CD4-positive, alpha-beta memory T cell (primary cell): Measurements from ENCODE around the gene AQP5. TPM values are rescaled to one million over a fixed set of nuclear protein-coding genes. Genes with fewer than 3 reads are reported as not detected.

ENCODE experiments used
- CTCF ChIA-PET: fragments of 350-600 bp; sonication (Branson Sonifier 250); formaldehyde crosslinking; loops from one replicate; lab custom pipeline; 2021; ENCODE audit warnings: inconsistent platforms; ENCODE audit not compliant: partially characterized antibody; lab: Charles Lee
- POLR2A ChIA-PET: fragments of 350-600 bp; sonication (Branson Sonifier 250); formaldehyde crosslinking; loops from one replicate; lab custom pipeline; 2021; ENCODE audit not compliant: partially characterized antibody; lab: Charles Lee
- DNase-seq, 5 donors: peaks; one replicate each; pipeline versions ENCODE4 v3.0.0 to v3.0.0-alpha.2; 2020 to 2022; ENCODE audit warnings: mixed read lengths in 1 of 5
- H3K27ac ChIP-seq: one replicate; pipeline ENCODE4 v1.7.0; 2013; ENCODE audit warnings: low read depth, low read length
- H3K27me3 ChIP-seq: 2 replicates; pipeline ENCODE4 v1.7.0; 2013; ENCODE audit warnings: mild to moderate bottlenecking, low read length, moderate library complexity; ENCODE audit not compliant: insufficient read depth
- H3K36me3 ChIP-seq: 2 replicates; pipeline ENCODE4 v1.7.0; 2013; ENCODE audit warnings: mild to moderate bottlenecking, low read length, moderate library complexity; ENCODE audit not compliant: insufficient read depth
- H3K4me1 ChIP-seq: 2 replicates; pipeline ENCODE4 v1.7.0; 2013; ENCODE audit warnings: mild to moderate bottlenecking, low read length, moderate library complexity; ENCODE audit not compliant: insufficient read depth
- H3K4me3 ChIP-seq, 2 donors: one replicate each; pipeline ENCODE4 v1.7.0; 2013; ENCODE audit warnings: low read length in 2 of 2, mild to moderate bottlenecking in 1 of 2
- H3K9me3 ChIP-seq, 2 donors: one replicate each; pipeline ENCODE4 v1.7.0; 2013; ENCODE audit warnings: low read length in 2 of 2, control low read depth in 1 of 2; ENCODE audit not compliant: control insufficient read depth in 1 of 2
- H3K27ac Mint-ChIP-seq, 7 donors: one replicate each; pipeline ENCODE4 v1.8.0; 2020 to 2021; ENCODE audit warnings: mixed read lengths in 7 of 7, mild to moderate bottlenecking in 6 of 7, inconsistent platforms in 3 of 7, moderate library complexity in 3 of 7
- H3K27me3 Mint-ChIP-seq, 2 donors: one replicate each; pipeline ENCODE4 v1.8.0; 2020 to 2021; ENCODE audit warnings: mixed read lengths in 2 of 2
- H3K36me3 Mint-ChIP-seq, 2 donors: one replicate each; pipeline ENCODE4 v1.8.0; 2020 to 2021; ENCODE audit warnings: mixed read lengths in 2 of 2, inconsistent platforms in 1 of 2, mild to moderate bottlenecking in 1 of 2
- H3K4me1 Mint-ChIP-seq, 4 donors: one replicate each; pipeline ENCODE4 v1.8.0; 2020 to 2021; ENCODE audit warnings: mixed read lengths in 4 of 4, mild to moderate bottlenecking in 1 of 4
- H3K4me3 Mint-ChIP-seq, 8 donors: one replicate each; pipeline ENCODE4 v1.8.0; 2020 to 2021; ENCODE audit warnings: mixed read lengths in 8 of 8, mild to moderate bottlenecking in 7 of 8, moderate library complexity in 6 of 8, inconsistent platforms in 3 of 8
- H3K9me3 Mint-ChIP-seq, 8 donors: one replicate each; pipeline ENCODE4 v1.8.0; 2020 to 2021; ENCODE audit warnings: mixed read lengths in 8 of 8, mild to moderate bottlenecking in 5 of 8, inconsistent platforms in 3 of 8, moderate library complexity in 1 of 8
- intact Hi-C: fragments of 100-400 bp; cut with micrococcal nuclease; formaldehyde crosslinking; loops from one replicate; pipeline ENCODE4 v1.15.1; 2023
- polyA plus RNA-seq, 2 donors: library from polyadenylated mRNA; unstranded; fragments of 300-500 nt; fragmentation: Illumina TruSeq; gene quantifications; one replicate each; pipeline ENCODE4 v1.2.3, GENCODE V29; 2021
- total RNA-seq, 2 experiments: library from RNA; stranded (reverse); gene quantifications; one replicate each; pipeline ENCODE4 v1.2.3, GENCODE V29; 2021

The AQP5 gene
- total and polyA plus RNA-seq, 4 experiments from 2014 or later: not detected

- intact Hi-C loops: loop anchor here (10.0 kb wide), 1 partner anchor 219 kb away; no protein-coding TSS in a partner anchor
- Histone ChIP-seq H3K27me3 (peaks cover 16% of the 10 kb centered on the region), H3K36me3 (no peaks in the 10 kb centered on the region), H3K4me1 (peaks cover 10% of the 10 kb centered on the region), H3K27ac (no peak overlapping the region), H3K4me3 (no peak overlapping the region), H3K9me3 (no peaks in the 10 kb centered on the region)
- POLR2A ChIA-PET: no interaction called here
- Mint-ChIP-seq H3K4me1 (peaks cover 1 to 12% (median 4%) of the 10 kb centered on the region in 4 donors), H3K9me3 (no peaks in the 10 kb centered on the region), H3K27me3 (peaks cover 21 to 39% of the 10 kb centered on the region in 2 donors), H3K27ac (no peak overlapping the region), H3K4me3 (peak overlapping the region in 1 of 8 donors; percentile 6), H3K36me3 (no peaks in the 10 kb centered on the region)
- no peak for DNase-seq
- CTCF ChIA-PET: interaction anchor here (1.0 to 6.2 kb wide), 14 partner anchors 9 to 145 kb away, joined by 3 to 75 read pairs (median 12); partner anchors contain the start of gene RACGAP1
These were observed 4.2 kb downstream of the AQP5 start for GRCh38 chr12:49965836-49966235.

GRCh38 chr12:49966511-49967041 is 4.9 kb downstream of the AQP5 start:
- ChIA-PET POLR2A (interaction anchor here (1.0 to 1.4 kb wide), 3 partner anchors 27 to 90 kb away, joined by 4 to 6 read pairs (median 4); partner anchors contain the start of gene RACGAP1), CTCF (interaction anchor here (0.6 to 6.2 kb wide), 46 partner anchors 8 to 507 kb away, joined by 3 to 75 read pairs (median 5); partner anchors contain the start of genes AQP2 and RACGAP1)
- peak in 2 of 5 donors; percentile 4 to 11 for DNase-seq
- Histone ChIP-seq H3K9me3 (no peaks in the 10 kb centered on the region), H3K4me3 (no peak overlapping the region), H3K27ac (no peak overlapping the region), H3K27me3 (peaks cover 15% of the 10 kb centered on the region), H3K4me1 (peaks cover 10% of the 10 kb centered on the region), H3K36me3 (no peaks in the 10 kb centered on the region)
- Mint-ChIP-seq H3K9me3 (no peaks in the 10 kb centered on the region), H3K36me3 (no peaks in the 10 kb centered on the region), H3K27ac (peak overlapping the region in 1 of 7 donors; percentile 18), H3K27me3 (peaks cover 20 to 39% of the 10 kb centered on the region in 2 donors), H3K4me3 (peak overlapping the region; percentile 30 to 85 (median 58)), H3K4me1 (peaks cover 1 to 11% (median 4%) of the 10 kb centered on the region in 4 donors)
- intact Hi-C loops: loop anchor here (1.0 to 10.0 kb wide), 3 partner anchors 104 to 218 kb away; no protein-coding TSS in a partner anchor

GRCh38 chr12:49967042-49967776 is 5.5 kb downstream of the AQP5 start:
- Mint-ChIP-seq H3K4me1 (peaks cover 1 to 11% (median 4%) of the 10 kb centered on the region in 4 donors), H3K36me3 (no peaks in the 10 kb centered on the region), H3K4me3 (peak overlapping the region; percentile 51 to 85 (median 76)), H3K9me3 (no peaks in the 10 kb centered on the region), H3K27ac (peak overlapping the region in 2 of 7 donors; percentile 42 to 46), H3K27me3 (peaks cover 20 to 39% of the 10 kb centered on the region in 2 donors)
- intact Hi-C loops: loop anchor here (1.0 to 10.0 kb wide), 3 partner anchors 103 to 218 kb away; no protein-coding TSS in a partner anchor
- no peaks in the 10 kb centered on the region for H3K9me3 ChIP-seq
- CTCF ChIA-PET: interaction anchor here (0.6 to 6.2 kb wide), 45 partner anchors 8 to 506 kb away, joined by 3 to 75 read pairs (median 5); partner anchors contain the start of genes AQP2 and RACGAP1
- H3K4me1 ChIP-seq: peaks cover 10% of the 10 kb centered on the region
- peaks cover 15% of the 10 kb centered on the region for H3K27me3 ChIP-seq
- no peaks in the 10 kb centered on the region for H3K36me3 ChIP-seq
- POLR2A ChIA-PET: interaction anchor here (1.0 to 1.4 kb wide), 3 partner anchors 26 to 89 kb away, joined by 4 to 6 read pairs (median 4); partner anchors contain the start of gene RACGAP1
- peak overlapping the region; percentile 47 to 63 for H3K4me3 ChIP-seq
- DNase-seq: peak; percentile 88 to 93 (median 89)
- no peak overlapping the region for H3K27ac ChIP-seq

- peak overlapping the region; percentile 31 to 85 (median 76) for H3K4me3 Mint-ChIP-seq
- no peaks in the 10 kb centered on the region for H3K9me3 Mint-ChIP-seq
- H3K9me3 ChIP-seq: no peaks in the 10 kb centered on the region
- ChIA-PET POLR2A (interaction anchor here (1.0 to 1.4 kb wide), 3 partner anchors 25 to 88 kb away, joined by 4 to 6 read pairs (median 4); partner anchors contain the start of gene RACGAP1), CTCF (interaction anchor here (1.0 to 6.2 kb wide), 36 partner anchors 9 to 162 kb away, joined by 3 to 75 read pairs (median 6); partner anchors contain the start of genes AQP2 and RACGAP1)
- H3K4me3 ChIP-seq: peak overlapping the region in 1 of 2 donors; percentile 47
- DNase-seq: no peak
- peaks cover 16 to 35% of the 10 kb centered on the region in 2 donors for H3K27me3 Mint-ChIP-seq
- intact Hi-C loops: loop anchor here (1.0 to 10.0 kb wide), 3 partner anchors 102 to 217 kb away; no protein-coding TSS in a partner anchor
- peaks cover 10% of the 10 kb centered on the region for H3K4me1 ChIP-seq
- no peak overlapping the region for H3K27ac ChIP-seq
- no peaks in the 10 kb centered on the region for H3K36me3 ChIP-seq
- no peak overlapping the region for H3K27ac Mint-ChIP-seq
- H3K27me3 ChIP-seq: peaks cover 15% of the 10 kb centered on the region
- peaks cover 1 to 7% (median 4%) of the 10 kb centered on the region in 4 donors for H3K4me1 Mint-ChIP-seq
- H3K36me3 Mint-ChIP-seq: no peaks in the 10 kb centered on the region
These were observed 6.1 kb downstream of the AQP5 start for GRCh38 chr12:49967777-49968250.

- POLR2A ChIA-PET: no interaction called here
- CTCF ChIA-PET: interaction anchor here (1.5 to 6.2 kb wide), 14 partner anchors 8 to 102 kb away, joined by 3 to 75 read pairs (median 17); no protein-coding TSS in a partner anchor
- H3K9me3 Mint-ChIP-seq: no peaks in the 10 kb centered on the region
- peaks cover 1 to 7% (median 4%) of the 10 kb centered on the region in 4 donors for H3K4me1 Mint-ChIP-seq
- H3K27me3 Mint-ChIP-seq: peaks cover 15 to 29% of the 10 kb centered on the region in 2 donors
- no peak overlapping the region for H3K4me3 ChIP-seq
- DNase-seq: no peak
- intact Hi-C loops: loop anchor here (10.0 kb wide), 1 partner anchor 216 kb away; no protein-coding TSS in a partner anchor
- H3K36me3 Mint-ChIP-seq: no peaks in the 10 kb centered on the region
- peak overlapping the region in 3 of 8 donors; percentile 30 to 44 (median 39) for H3K4me3 Mint-ChIP-seq
- no peaks in the 10 kb centered on the region for H3K9me3 ChIP-seq
- no peaks in the 10 kb centered on the region for H3K36me3 ChIP-seq
- peak overlapping the region in 1 of 7 donors; percentile 16 for H3K27ac Mint-ChIP-seq
- peaks cover 10% of the 10 kb centered on the region for H3K4me1 ChIP-seq
- H3K27ac ChIP-seq: no peak overlapping the region
- peaks cover 15% of the 10 kb centered on the region for H3K27me3 ChIP-seq
These were observed 6.8 kb downstream of the AQP5 start for GRCh38 chr12:49968471-49968870.

- ChIA-PET POLR2A (no interaction called here), CTCF (interaction anchor here (1.5 to 6.2 kb wide), 6 partner anchors 10 to 102 kb away, joined by 3 to 75 read pairs (median 38); no protein-coding TSS in a partner anchor)
- Mint-ChIP-seq H3K27me3 (peaks cover 15 to 24% of the 10 kb centered on the region in 2 donors), H3K36me3 (no peaks in the 10 kb centered on the region), H3K9me3 (no peaks in the 10 kb centered on the region), H3K4me3 (no peak overlapping the region), H3K4me1 (peaks cover 1 to 7% (median 4%) of the 10 kb centered on the region in 4 donors), H3K27ac (peak overlapping the region in 1 of 7 donors; percentile 16)
- Histone ChIP-seq H3K27me3 (peaks cover 15% of the 10 kb centered on the region), H3K9me3 (no peaks in the 10 kb centered on the region), H3K27ac (no peak overlapping the region), H3K4me1 (peaks cover 10% of the 10 kb centered on the region), H3K4me3 (no peak overlapping the region), H3K36me3 (no peaks in the 10 kb centered on the region)
- DNase-seq: no peak
- intact Hi-C loops: loop anchor here (10.0 kb wide), 1 partner anchor 216 kb away; no protein-coding TSS in a partner anchor
These were observed 7.4 kb downstream of the AQP5 start for GRCh38 chr12:49969027-49969426.
